Sigmoid colon (tissue), 4 donors: ENCODE measurements around the gene MRPS18C.

Experiments
- CTCF ChIP-seq, 4 experiments: fragments of 450-650 bp in 3 of 4; fragments of 200-600 bp in 1 of 4; IDR thresholded peaks; one replicate each; pipeline ENCODE4 v1.5.1; 2016 to 2019; ENCODE audit warnings: antibody characterized with exemption in 4 of 4, mild to moderate bottlenecking in 3 of 4, moderate library complexity in 2 of 4
- EP300 ChIP-seq, 4 donors: sonication (generic); formaldehyde crosslinking; IDR thresholded peaks; one replicate each; pipeline ENCODE4 v1.6.1; 2017; ENCODE audit warnings: antibody characterized with exemption in 4 of 4
- POLR2A ChIP-seq, 2 donors: fragments of 450-650 bp; IDR thresholded peaks; one replicate each; pipeline ENCODE4 v1.6.1; 2016; ENCODE audit warnings: antibody characterized with exemption in 2 of 2, mild to moderate bottlenecking in 2 of 2, moderate library complexity in 2 of 2
- POLR2AphosphoS5 ChIP-seq, 4 donors: sonication (generic); formaldehyde crosslinking; IDR thresholded peaks; one replicate each; pipeline ENCODE4 v1.6.1; 2017; ENCODE audit warnings: antibody characterized with exemption in 4 of 4

GRCh38 chr4:83431200-83431599, 24.7 kb upstream of the MRPS18C start:
- TF ChIP-seq POLR2A (IDR thresholded peaks at IDR 0.05) (no peak), CTCF (IDR thresholded peaks at IDR 0.05) (no peak), POLR2AphosphoS5 (IDR thresholded peaks at IDR 0.05) (no peak), EP300 (IDR thresholded peaks at IDR 0.05) (no peak)
